Measurements from ENCODE around the gene FAM234B. TPM values are rescaled to one million over a fixed set of nuclear protein-coding genes. Genes with fewer than 3 reads are reported as not detected.

The FAM234B gene
- total RNA-seq, 1 donor from 2014 or later: 9.5 TPM

DNA sequence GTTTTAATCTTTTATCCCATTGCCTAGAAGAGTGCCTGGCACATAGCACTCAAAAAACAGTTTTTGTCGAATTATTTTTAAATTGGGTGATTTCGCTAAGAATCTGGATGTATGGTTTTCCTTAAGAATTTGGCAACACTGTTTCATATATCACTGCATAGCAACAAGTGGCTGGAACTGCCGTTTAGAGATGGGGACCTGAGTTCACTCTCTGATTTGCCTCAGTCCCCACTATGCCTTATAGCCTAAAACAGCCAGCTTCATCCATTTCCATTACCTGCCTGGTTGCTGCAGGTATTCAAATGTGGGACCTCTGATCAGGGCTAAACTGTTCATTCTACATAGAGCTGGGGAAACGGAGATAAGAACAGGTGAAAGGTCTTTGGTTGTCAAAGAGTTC, 45.9 kb upstream of the FAM234B start:
- DNase-seq (ENCODE audit: low spot score in 2 of 2, unreplicated experiment in 2 of 2): no peak
- Mint-ChIP-seq H3K4me1 (peaks cover 54% of the 10 kb centered on the region), H3K27me3 (ENCODE audit: low read depth) (no peaks in the 10 kb centered on the region), H3K36me3 (no peaks in the 10 kb centered on the region), H3K9me3 (no peaks in the 10 kb centered on the region), H3K27ac (no peak overlapping the region), H3K4me3 (no peak overlapping the region)
- TF ChIP-seq CTCF (IDR thresholded peaks at IDR 0.05; ENCODE audit: unreplicated experiment): no peak

GRCh38 chr12:12999271-12999958, 44.8 kb upstream of the FAM234B start:
- Mint-ChIP-seq H3K36me3 (no peaks in the 10 kb centered on the region), H3K9me3 (no peaks in the 10 kb centered on the region), H3K4me1 (peaks cover 52% of the 10 kb centered on the region), H3K27me3 (ENCODE audit: low read depth) (no peaks in the 10 kb centered on the region), H3K27ac (peak overlapping the region; percentile 91), H3K4me3 (peak overlapping the region; percentile 97)
- DNase-seq (ENCODE audit: low spot score in 2 of 2, unreplicated experiment in 2 of 2): peak; percentile 27 to 63
- TF ChIP-seq CTCF (IDR thresholded peaks at IDR 0.05; ENCODE audit: unreplicated experiment): no peak

DNA sequence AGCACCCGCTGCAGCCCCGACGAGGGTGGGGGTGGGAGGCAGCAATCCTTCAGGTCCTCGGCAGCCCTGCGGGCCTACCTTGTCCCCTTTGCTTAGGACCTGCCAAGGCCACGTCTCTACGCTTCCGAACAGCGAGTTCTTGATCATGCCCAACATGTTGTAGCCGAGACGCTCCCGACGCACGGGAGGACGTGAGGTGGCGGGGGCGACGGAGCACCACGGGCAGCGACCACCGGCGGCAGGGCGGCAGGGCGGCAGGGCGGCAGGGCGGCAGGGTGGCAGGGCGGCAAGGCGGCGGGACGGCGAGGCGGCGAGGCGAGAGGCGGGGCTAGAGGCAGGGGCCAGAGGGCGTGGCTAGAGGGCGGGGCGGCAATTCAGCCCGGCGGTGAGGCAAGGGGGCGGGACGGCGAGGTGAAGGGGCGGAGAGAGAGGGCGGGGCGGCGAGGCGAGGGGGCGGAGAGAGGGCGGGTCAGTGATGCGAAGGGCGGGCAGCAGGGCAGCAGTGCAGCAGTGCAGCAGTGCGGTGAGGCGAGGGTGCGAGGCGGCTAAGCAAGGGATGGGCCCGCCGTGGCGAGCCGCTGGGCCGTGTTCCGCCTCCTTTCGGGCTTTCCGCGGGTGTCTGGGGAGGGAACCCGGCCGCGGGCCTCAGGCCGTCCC, 44.1 kb upstream of the FAM234B start, which contains the start of gene HEBP1:
Gene HEBP1, minus strand, starts transcription at position 307 of the 657 bp plus-strand sequence. Its CDS starts 151 bp downstream, at position 156.
- H3K9me3 Mint-ChIP-seq: no peaks in the 10 kb centered on the region
- no peaks in the 10 kb centered on the region for H3K27me3 Mint-ChIP-seq (ENCODE audit: low read depth)
- peak within 1 kb of the TSS; percentile 97 for H3K4me3 Mint-ChIP-seq
- H3K36me3 Mint-ChIP-seq: no peaks in the 10 kb centered on the region
- DNase-seq (ENCODE audit: low spot score in 2 of 2, unreplicated experiment in 2 of 2): peak; percentile 91 to 96
- no peak for TF ChIP-seq CTCF (IDR thresholded peaks at IDR 0.05; ENCODE audit: unreplicated experiment)
- H3K27ac Mint-ChIP-seq: peak within 1 kb of the TSS; percentile 91
- peaks cover 51% of the 10 kb centered on the region for H3K4me1 Mint-ChIP-seq

DNA sequence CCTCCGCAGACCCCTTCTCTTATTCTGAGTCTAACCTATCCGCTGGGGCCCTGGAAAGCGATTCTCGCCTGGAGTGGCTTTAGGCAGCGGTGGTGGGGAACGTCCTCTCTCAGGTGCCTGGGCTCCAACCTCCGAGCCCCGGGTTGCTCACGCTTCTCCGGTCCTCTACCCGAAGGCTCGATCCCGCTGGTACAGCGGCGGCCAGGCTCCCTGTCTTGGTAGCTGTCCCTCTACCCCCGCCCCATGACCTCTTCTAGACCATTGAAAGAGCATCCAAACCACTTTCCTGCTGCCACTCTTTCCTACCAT, 43.6 kb upstream of the FAM234B start:
- Mint-ChIP-seq H3K27me3 (ENCODE audit: low read depth) (no peaks in the 10 kb centered on the region), H3K4me1 (peaks cover 51% of the 10 kb centered on the region), H3K36me3 (no peaks in the 10 kb centered on the region), H3K9me3 (no peaks in the 10 kb centered on the region), H3K4me3 (peak overlapping the region; percentile 97), H3K27ac (peak overlapping the region; percentile 91)
- no peak for TF ChIP-seq CTCF (IDR thresholded peaks at IDR 0.05; ENCODE audit: unreplicated experiment)
- DNase-seq (ENCODE audit: low spot score in 2 of 2, unreplicated experiment in 2 of 2): no peak

DNA sequence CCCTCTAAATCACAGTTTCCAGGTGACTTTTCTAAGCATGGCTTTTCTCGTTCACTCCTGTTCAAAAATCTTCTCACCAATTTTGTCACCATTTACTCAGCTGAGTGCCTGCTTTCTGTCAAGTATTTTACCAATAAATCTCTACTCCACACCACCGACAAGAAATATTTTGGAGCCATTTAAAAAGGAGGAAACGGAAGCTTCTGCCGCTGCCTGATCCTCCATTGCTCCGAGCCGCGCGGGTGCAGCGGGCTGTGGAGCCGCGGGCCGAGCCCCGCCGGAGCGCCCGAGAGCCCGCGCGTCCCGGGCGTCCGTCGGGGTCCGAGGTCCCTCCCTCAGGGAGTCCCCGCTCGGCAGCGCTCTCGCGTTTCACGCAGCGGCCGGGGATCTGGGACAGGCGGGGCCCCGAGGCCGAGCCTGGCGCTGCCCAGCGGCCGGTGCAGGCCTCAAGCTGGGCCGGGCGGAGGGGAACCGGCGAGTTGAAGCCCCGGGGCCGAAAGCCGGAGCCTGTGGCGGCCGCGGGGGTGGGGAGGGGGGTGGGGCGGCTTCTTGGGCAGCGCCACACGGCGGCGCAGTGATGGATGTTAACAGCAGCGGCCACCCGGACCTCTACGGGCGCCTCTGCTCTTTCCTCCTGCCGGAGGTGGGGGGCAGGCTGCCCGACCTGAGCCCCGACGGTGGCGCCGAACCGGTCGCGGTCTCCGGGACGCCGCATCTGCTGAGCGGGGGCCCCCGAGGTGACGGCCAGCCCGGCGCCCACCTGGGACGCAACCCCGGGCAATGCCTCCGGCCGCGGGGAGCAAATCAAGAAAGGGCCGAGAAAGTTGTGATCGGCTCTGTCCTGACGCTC, 43.0 kb upstream of the FAM234B start:
- DNase-seq (ENCODE audit: low spot score in 2 of 2, unreplicated experiment in 2 of 2): peak; percentile 28 to 71
- peak overlapping the region; percentile 97 for H3K4me3 Mint-ChIP-seq
- no peaks in the 10 kb centered on the region for H3K9me3 Mint-ChIP-seq
- TF ChIP-seq CTCF (IDR thresholded peaks at IDR 0.05; ENCODE audit: unreplicated experiment): no peak
- H3K27me3 Mint-ChIP-seq (ENCODE audit: low read depth): no peaks in the 10 kb centered on the region
- no peaks in the 10 kb centered on the region for H3K36me3 Mint-ChIP-seq
- H3K27ac Mint-ChIP-seq: peak overlapping the region; percentile 91
- H3K4me1 Mint-ChIP-seq: peaks cover 55% of the 10 kb centered on the region
